GM23338 (cell line): ENCODE results near the gene ERICH3. TPM values are rescaled to one million over a fixed set of nuclear protein-coding genes. Genes with fewer than 3 reads are reported as not detected.
A peak's percentile ranks its signal among the peaks of the same experiment; 100 is the strongest.

ENCODE experiments used
- ATAC-seq: fragments of 200-7000 bp; cut with Tn5 transposase; 3 replicates; pipeline ENCODE4 v1.9.1; 2020
- DNase-seq: peaks from one replicate; pipeline ENCODE4 v3.0.0-alpha.2; 2015; ENCODE audit warnings: low spot score
- H2AFZ ChIP-seq: fragments of 200-600 bp; sonication (generic); 2 replicates; pipeline ENCODE4 v1.8.0; 2016; ENCODE audit warnings: antibody characterized with exemption, mild to moderate bottlenecking, moderate library complexity
- H3F3A ChIP-seq: fragments of 200-600 bp; sonication (generic); replicated peaks from 2 replicates; pipeline ENCODE4 v1.8.0; 2017; ENCODE audit warnings: antibody characterized with exemption, mixed run types, low read depth
- H3K27ac ChIP-seq: fragments of 200-600 bp; sonication (generic); 2 replicates; pipeline ENCODE4 v1.6.1; 2016; ENCODE audit warnings: low read depth
- H3K27me3 ChIP-seq: fragments of 200-600 bp; sonication (generic); 2 replicates; pipeline ENCODE4 v1.8.0; 2016; ENCODE audit warnings: mild to moderate bottlenecking, mixed run types, moderate library complexity; ENCODE audit not compliant: insufficient read depth
- H3K36me3 ChIP-seq: fragments of 200-600 bp; sonication (generic); 2 replicates; pipeline ENCODE4 v1.8.0; 2016; ENCODE audit warnings: mild to moderate bottlenecking; ENCODE audit not compliant: insufficient read depth
- H3K4me1 ChIP-seq: fragments of 200-600 bp; sonication (generic); 2 replicates; pipeline ENCODE4 v1.8.0; 2016; ENCODE audit warnings: mild to moderate bottlenecking, moderate library complexity; ENCODE audit not compliant: insufficient read depth
- H3K4me2 ChIP-seq: fragments of 200-600 bp; sonication (generic); 2 replicates; pipeline ENCODE4 v1.7.1; 2017; ENCODE audit warnings: mixed run types
- H3K4me3 ChIP-seq: fragments of 200-600 bp; sonication (generic); 2 replicates; pipeline ENCODE4 v1.6.1; 2016; ENCODE audit warnings: mixed run types
- H3K79me2 ChIP-seq: fragments of 200-600 bp; sonication (generic); replicated peaks from 2 replicates; pipeline ENCODE4 v1.8.0; 2017; ENCODE audit warnings: mild to moderate bottlenecking; ENCODE audit not compliant: insufficient read depth
- H3K9me2 ChIP-seq: fragments of 200-600 bp; sonication (generic); 2 replicates; pipeline ENCODE4 v1.8.0; 2017; ENCODE audit not compliant: insufficient read depth
- H4K20me1 ChIP-seq: fragments of 200-600 bp; sonication (generic); replicated peaks from 2 replicates; pipeline ENCODE4 v1.8.0; 2017; ENCODE audit warnings: mild to moderate bottlenecking; ENCODE audit not compliant: insufficient read depth
- H3K27ac Mint-ChIP-seq: 2 replicates; pipeline ENCODE4 v1.8.0; 2020; ENCODE audit warnings: inconsistent platforms, mild to moderate bottlenecking, moderate library complexity, mixed read lengths
- H3K27me3 Mint-ChIP-seq: 3 replicates; pipeline ENCODE4 v1.8.0; 2022; ENCODE audit warnings: low read depth, mild to moderate bottlenecking, moderate library complexity, mixed read lengths, inconsistent platforms; ENCODE audit not compliant: insufficient read depth, poor library complexity
- H3K36me3 Mint-ChIP-seq: 3 replicates; pipeline ENCODE4 v1.8.0; 2021; ENCODE audit warnings: low read depth, mild to moderate bottlenecking, inconsistent platforms, moderate library complexity, mixed read lengths
- H3K4me1 Mint-ChIP-seq: 3 replicates; pipeline ENCODE4 v1.8.0; 2020; ENCODE audit warnings: mild to moderate bottlenecking, inconsistent platforms, mixed read lengths
- H3K4me3 Mint-ChIP-seq: 3 replicates; pipeline ENCODE4 v1.8.0; 2021; ENCODE audit warnings: moderate library complexity, mild to moderate bottlenecking, inconsistent platforms, mixed read lengths
- H3K9me3 Mint-ChIP-seq: 3 replicates; pipeline ENCODE4 v1.8.0; 2020; ENCODE audit warnings: moderate library complexity, mild to moderate bottlenecking, inconsistent platforms, mixed read lengths
- CTCF ChIP-seq, 2 experiments: fragments of 200-600 bp in 1 of 2; sonication (generic) in 1 of 2; conservative IDR thresholded peaks; 2 replicates each; pipeline versions ENCODE4 v1.5.1 to v1.6.1; 2016 to 2017; ENCODE audit warnings: antibody characterized with exemption in 2 of 2, low read depth in 2 of 2, mild to moderate bottlenecking in 2 of 2, moderate library complexity in 1 of 2
- ETS1 ChIP-seq: IDR thresholded peaks from 2 replicates; pipeline ENCODE4 v1.6.1; 2016; ENCODE audit warnings: antibody characterized with exemption
- EZH2 ChIP-seq: fragments of 200-600 bp; sonication (generic); IDR thresholded peaks from one replicate; pipeline ENCODE4 v1.8.0; 2017; ENCODE audit warnings: antibody characterized with exemption, mild to moderate bottlenecking, low read depth; ENCODE audit not compliant: unreplicated experiment
- REST ChIP-seq: IDR thresholded peaks from one replicate; pipeline ENCODE4 v1.6.1; 2018; ENCODE audit warnings: antibody characterized with exemption; ENCODE audit not compliant: unreplicated experiment
- polyA plus RNA-seq: library from polyadenylated mRNA; unstranded; fragments of >200 nt; fragmentation: Nextera tagmentation; extraction: Ambion mirVana; gene quantifications from 2 replicates; pipeline ENCODE4 v1.2.1, GENCODE V29; 2016
- total RNA-seq: library from RNA; depleted of rRNA; stranded (reverse); fragments of >200 nt; shearing (Covaris generic); gene quantifications from 2 replicates; pipeline ENCODE4 v1.2.3, GENCODE V29; 2014

Gene ERICH3
- total and polyA plus RNA-seq, 2 experiments from 2014 or later = not detected

GRCh38 chr1:74571891-74572290 lies 101.7 kb downstream of the ERICH3 start:
- Histone ChIP-seq H3F3A (no peaks in the 10 kb centered on the region), H3K27me3 (no peaks in the 10 kb centered on the region), H3K4me3 (no peak overlapping the region), H2AFZ (peak overlapping the region; percentile 84; the same call in 1 of the 2 replicates), H3K9me2 (no peaks in the 10 kb centered on the region), H3K4me2 (no peak overlapping the region), H3K79me2 (no peaks in the 10 kb centered on the region), H3K27ac (no peak overlapping the region), H3K36me3 (no peaks in the 10 kb centered on the region), H4K20me1 (no peaks in the 10 kb centered on the region), H3K4me1 (no peaks in the 10 kb centered on the region)
- Mint-ChIP-seq H3K27me3 (no peaks in the 10 kb centered on the region), H3K9me3 (no peaks in the 10 kb centered on the region), H3K4me1 (no peaks in the 10 kb centered on the region; the same call in 2 of the 3 replicates), H3K4me3 (no peak overlapping the region), H3K36me3 (no peaks in the 10 kb centered on the region), H3K27ac (no peak overlapping the region)
- TF ChIP-seq ETS1 (no peak), REST (peak; percentile 34)
- ATAC-seq (peak; percentile 79), DNase-seq (no peak)

- Mint-ChIP-seq H3K36me3 (no peaks in the 10 kb centered on the region), H3K4me3 (no peak overlapping the region), H3K9me3 (no peaks in the 10 kb centered on the region), H3K27me3 (no peaks in the 10 kb centered on the region), H3K4me1 (no peaks in the 10 kb centered on the region; the same call in 2 of the 3 replicates), H3K27ac (no peak overlapping the region)
- Histone ChIP-seq H3K27ac (no peak overlapping the region), H2AFZ (peak overlapping the region; percentile 84), H3F3A (no peaks in the 10 kb centered on the region), H3K79me2 (no peaks in the 10 kb centered on the region), H3K4me3 (no peak overlapping the region), H3K27me3 (no peaks in the 10 kb centered on the region), H4K20me1 (no peaks in the 10 kb centered on the region), H3K4me2 (no peak overlapping the region), H3K36me3 (no peaks in the 10 kb centered on the region), H3K4me1 (no peaks in the 10 kb centered on the region), H3K9me2 (no peaks in the 10 kb centered on the region)
- ATAC-seq (no peak), DNase-seq (no peak)
- TF ChIP-seq CTCF (conservative IDR thresholded peaks at IDR 0.05; ENCODE audit: low read depth in 2 of 2) (no peak), EZH2 (no peak)
Observed at GRCh38 chr1:74571493-74571800, 102.1 kb downstream of the ERICH3 start.
